ENCODE results near the gene COX7A2. TPM values are rescaled to one million over a fixed set of nuclear protein-coding genes. Genes with fewer than 3 reads are reported as not detected.

The COX7A2 gene
- total and polyA plus RNA-seq, 10 of the 15 experiments (the other 5 are each of a cell fraction or from before 2014, with no cell fraction given): 199 to 1,834 (median 576) TPM

DNA sequence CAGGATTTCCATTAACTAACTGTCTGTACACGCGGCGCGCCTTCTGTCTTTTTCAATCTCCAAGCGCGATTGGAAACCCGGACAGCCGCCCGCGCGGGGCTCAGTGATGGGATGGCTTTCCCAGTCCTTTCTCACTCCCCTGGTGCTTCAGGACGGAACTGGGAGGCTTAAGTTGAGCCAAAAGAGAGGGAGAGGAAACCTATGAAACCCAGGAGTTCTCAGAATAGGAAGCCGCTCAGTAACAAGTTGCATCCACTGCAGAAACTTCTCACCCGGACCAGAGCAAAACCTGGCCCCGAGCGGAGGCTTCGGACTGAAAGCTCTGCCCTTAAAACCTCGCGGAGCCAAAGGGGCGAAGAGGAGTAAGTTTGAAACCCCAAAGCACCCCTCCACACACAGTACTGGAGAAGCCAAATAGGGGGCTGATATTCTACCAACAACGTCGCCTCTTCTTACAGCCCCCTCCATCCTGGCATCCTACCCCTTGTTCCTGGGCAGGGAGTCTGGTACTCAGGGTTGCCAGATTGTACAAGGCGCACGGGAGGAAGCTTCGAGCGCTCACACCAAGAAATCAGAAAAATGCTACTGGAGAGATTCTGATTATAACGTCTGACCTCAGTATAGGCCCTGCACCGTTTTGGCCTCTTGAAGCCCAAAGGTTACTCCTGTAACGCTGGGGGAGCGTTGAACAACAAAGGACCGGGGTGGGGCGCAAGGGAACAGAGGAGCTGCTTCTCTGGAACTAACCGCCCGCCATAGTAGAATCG is 36.8 kb downstream of the COX7A2 start:
- ATAC-seq (no peak), FAIRE-seq (no peak), DNase-seq (ENCODE audit: low read depth, low spot score) (no peak)
- WGBS (ENCODE audit: insufficient coverage, insufficient replicate concordance, low lambda C conversion rate, missing lambda C conversion rate): 8% methylated on average over 35 of the region's 35 CpGs
- SMC1A ChIA-PET (ENCODE audit: uncharacterized antibody, unreplicated experiment): interaction anchor here (1.5 to 6.0 kb wide), 3 partner anchors 452 to 1115 kb away, joined by 3 to 64 read pairs (median 49); no protein-coding TSS in a partner anchor
- intact Hi-C loops (cut with micrococcal nuclease; ENCODE audit: unreplicated experiment): loop anchor here (5.0 to 10.0 kb wide), 6 partner anchors 272 to 1529 kb away; no protein-coding TSS in a partner anchor
- H3K9ac ChIP-seq (ENCODE audit: control insufficient read depth, insufficient read depth, low read length): no peak overlapping the region
- H3K4me2 ChIP-seq (ENCODE audit: control insufficient read depth, insufficient read depth): no peak overlapping the region
- H2AFZ ChIP-seq (ENCODE audit: control insufficient read depth, low read depth, low read length): no peak overlapping the region
- no peaks in the 10 kb centered on the region; the same call in 1 of the 2 replicates for H4K20me1 ChIP-seq (ENCODE audit: control insufficient read depth, insufficient read depth)
- no TSS peak for BruUV-seq (replicated peaks)
- CTCF ChIA-PET: interaction anchor here (0.8 to 6.3 kb wide), 5 partner anchors 797 to 1469 kb away, joined by 4 to 95 read pairs (median 28); no protein-coding TSS in a partner anchor
- no peak for TF ChIP-seq SPI1 (IDR thresholded peaks at IDR 0.05; ENCODE audit: borderline replicate concordance, insufficient read depth, low read depth, low read length)
- TF ChIP-seq MEF2B (IDR thresholded peaks at IDR 0.05; ENCODE audit: partially characterized antibody, poor library complexity, severe bottlenecking): no peak
- no peak for TF ChIP-seq ZNF207 (IDR thresholded peaks at IDR 0.05; ENCODE audit: borderline replicate concordance)
- no peak for TF ChIP-seq HDGF (IDR thresholded peaks at IDR 0.05)
- TF ChIP-seq ZNF622 (IDR thresholded peaks at IDR 0.05): no peak
- TF ChIP-seq CHD2 (IDR thresholded peaks at IDR 0.05; ENCODE audit: borderline replicate concordance, low read depth, low read length): no peak
- TF ChIP-seq RB1 (IDR thresholded peaks at IDR 0.05; ENCODE audit: borderline replicate concordance): no peak
- no peak for TF ChIP-seq ESRRA (IDR thresholded peaks at IDR 0.05; ENCODE audit: low read length)
- TF ChIP-seq YY1 (IDR thresholded peaks at IDR 0.05; ENCODE audit: low read depth, low read length): no peak
- TF ChIP-seq, protein P1, sequence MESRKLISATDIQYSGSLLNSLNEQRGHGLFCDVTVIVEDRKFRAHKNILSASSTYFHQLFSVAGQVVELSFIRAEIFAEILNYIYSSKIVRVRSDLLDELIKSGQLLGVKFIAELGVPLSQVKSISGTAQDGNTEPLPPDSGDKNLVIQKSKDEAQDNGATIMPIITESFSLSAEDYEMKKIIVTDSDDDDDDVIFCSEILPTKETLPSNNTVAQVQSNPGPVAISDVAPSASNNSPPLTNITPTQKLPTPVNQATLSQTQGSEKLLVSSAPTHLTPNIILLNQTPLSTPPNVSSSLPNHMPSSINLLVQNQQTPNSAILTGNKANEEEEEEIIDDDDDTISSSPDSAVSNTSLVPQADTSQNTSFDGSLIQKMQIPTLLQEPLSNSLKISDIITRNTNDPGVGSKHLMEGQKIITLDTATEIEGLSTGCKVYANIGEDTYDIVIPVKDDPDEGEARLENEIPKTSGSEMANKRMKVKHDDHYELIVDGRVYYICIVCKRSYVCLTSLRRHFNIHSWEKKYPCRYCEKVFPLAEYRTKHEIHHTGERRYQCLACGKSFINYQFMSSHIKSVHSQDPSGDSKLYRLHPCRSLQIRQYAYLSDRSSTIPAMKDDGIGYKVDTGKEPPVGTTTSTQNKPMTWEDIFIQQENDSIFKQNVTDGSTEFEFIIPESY (IDR thresholded peaks at IDR 0.05): no peak
- TF ChIP-seq PAX8 (IDR thresholded peaks at IDR 0.05): no peak
- TF ChIP-seq, protein P2, sequence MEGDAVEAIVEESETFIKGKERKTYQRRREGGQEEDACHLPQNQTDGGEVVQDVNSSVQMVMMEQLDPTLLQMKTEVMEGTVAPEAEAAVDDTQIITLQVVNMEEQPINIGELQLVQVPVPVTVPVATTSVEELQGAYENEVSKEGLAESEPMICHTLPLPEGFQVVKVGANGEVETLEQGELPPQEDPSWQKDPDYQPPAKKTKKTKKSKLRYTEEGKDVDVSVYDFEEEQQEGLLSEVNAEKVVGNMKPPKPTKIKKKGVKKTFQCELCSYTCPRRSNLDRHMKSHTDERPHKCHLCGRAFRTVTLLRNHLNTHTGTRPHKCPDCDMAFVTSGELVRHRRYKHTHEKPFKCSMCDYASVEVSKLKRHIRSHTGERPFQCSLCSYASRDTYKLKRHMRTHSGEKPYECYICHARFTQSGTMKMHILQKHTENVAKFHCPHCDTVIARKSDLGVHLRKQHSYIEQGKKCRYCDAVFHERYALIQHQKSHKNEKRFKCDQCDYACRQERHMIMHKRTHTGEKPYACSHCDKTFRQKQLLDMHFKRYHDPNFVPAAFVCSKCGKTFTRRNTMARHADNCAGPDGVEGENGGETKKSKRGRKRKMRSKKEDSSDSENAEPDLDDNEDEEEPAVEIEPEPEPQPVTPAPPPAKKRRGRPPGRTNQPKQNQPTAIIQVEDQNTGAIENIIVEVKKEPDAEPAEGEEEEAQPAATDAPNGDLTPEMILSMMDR (IDR thresholded peaks at IDR 0.05 in 2 of 3, conservative IDR thresholded peaks at IDR 0.05 in 1 of 3; ENCODE audit: control insufficient read depth in 2 of 3, extremely low read depth in 1 of 3, insufficient read depth in 1 of 3, low read depth in 3 of 3, low read length in 3 of 3): no peak
- TF ChIP-seq, protein P3, sequence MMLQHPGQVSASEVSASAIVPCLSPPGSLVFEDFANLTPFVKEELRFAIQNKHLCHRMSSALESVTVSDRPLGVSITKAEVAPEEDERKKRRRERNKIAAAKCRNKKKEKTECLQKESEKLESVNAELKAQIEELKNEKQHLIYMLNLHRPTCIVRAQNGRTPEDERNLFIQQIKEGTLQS (IDR thresholded peaks at IDR 0.05; ENCODE audit: borderline replicate concordance, extremely low read depth, low read depth, low read length): no peak
- H3K4me1 ChIP-seq (ENCODE audit: control insufficient read depth, insufficient read depth, low read length): no peaks in the 10 kb centered on the region
- POLR2A ChIA-PET: no interaction called here
- no peak overlapping the region for H3K27ac ChIP-seq (ENCODE audit: control insufficient read depth, insufficient read depth)
- H3K9me3 ChIP-seq (replicated peaks; ENCODE audit: control insufficient read depth, insufficient read depth, low read length): no peaks in the 10 kb centered on the region
- in situ Hi-C loops (cut with MboI): loop anchor here (10.0 kb wide), 1 partner anchor 792 kb away; no protein-coding TSS in a partner anchor
- H3K27me3 ChIP-seq (replicated peaks in 1 of 2; ENCODE audit: control insufficient read depth in 2 of 2, insufficient read depth in 2 of 2, low read length in 1 of 2): peaks cover 33 to 37% of the 10 kb centered on the region in 2 experiments
- H3K4me3 ChIP-seq: no peak overlapping the region
- RAD21 ChIA-PET (ENCODE audit: unreplicated experiment): interaction anchor here (1.5 to 4.4 kb wide), 2 partner anchors 797 to 1115 kb away, joined by 6 to 64 read pairs; no protein-coding TSS in a partner anchor
- no peaks in the 10 kb centered on the region for H3K79me2 ChIP-seq (ENCODE audit: control insufficient read depth, insufficient read depth, low read length)
- H3K36me3 ChIP-seq (ENCODE audit: control insufficient read depth in 2 of 2, insufficient read depth in 2 of 2, low read length in 1 of 2): no peaks in the 10 kb centered on the region

All from GM12878 (cell line).